GM23248 (cell line): ENCODE results near the gene MTHFD2L.

ENCODE experiments used
- EZH2 ChIP-seq: fragments of 200-600 bp; sonication (generic); IDR thresholded peaks from 2 replicates; pipeline ENCODE4 v1.6.1; 2018; ENCODE audit warnings: antibody characterized with exemption, mild to moderate bottlenecking; ENCODE audit not compliant: insufficient read depth, poor library complexity, severe bottlenecking
- EZH2phosphoT487 ChIP-seq: fragments of 200-600 bp; sonication (generic); IDR thresholded peaks from 2 replicates; pipeline ENCODE4 v1.6.1; 2018; ENCODE audit warnings: antibody characterized with exemption, moderate library complexity, mild to moderate bottlenecking, low read depth; ENCODE audit not compliant: insufficient read depth

DNA sequence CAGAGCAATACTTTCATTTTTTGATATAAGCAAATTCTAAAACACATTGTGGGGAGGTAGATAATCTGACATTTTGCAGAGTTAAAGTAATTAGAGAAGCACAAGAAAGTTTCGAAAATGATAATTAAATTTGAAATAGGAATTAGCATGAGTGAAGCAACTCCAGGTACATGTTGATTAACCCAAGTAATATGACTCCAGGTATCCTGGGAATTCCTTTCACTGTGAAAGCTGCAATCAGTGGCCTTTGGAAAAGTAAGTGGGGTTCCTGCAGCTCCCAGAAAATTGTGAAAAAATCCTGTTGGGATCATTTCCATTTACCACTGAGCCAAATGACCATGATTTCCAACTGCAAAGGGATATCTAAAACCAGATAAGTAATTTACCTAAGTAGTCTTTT, 32.9 kb upstream of the MTHFD2L start:
- TF ChIP-seq EZH2 (no peak), EZH2phosphoT487 (no peak)
